GM23248 (cell line): ENCODE measurements around the gene ABCC10. TPM values are rescaled to one million over a fixed set of nuclear protein-coding genes. Genes with fewer than 3 reads are reported as not detected.
A peak's percentile ranks its signal among the peaks of the same experiment; 100 is the strongest.

ENCODE experiments used
- DNase-seq: peaks from one replicate; pipeline ENCODE4 v3.0.0-alpha.2; 2015
- H2AFZ ChIP-seq: fragments of 200-600 bp; sonication (generic); 2 replicates; pipeline ENCODE4 v1.6.1; 2016; ENCODE audit warnings: antibody characterized with exemption
- H3F3A ChIP-seq: fragments of 200-600 bp; sonication (generic); 2 replicates; pipeline ENCODE4 v1.6.1; 2016; ENCODE audit warnings: mild to moderate bottlenecking, antibody characterized with exemption, mixed run types; ENCODE audit not compliant: insufficient read depth
- H3K27ac ChIP-seq: fragments of 200-600 bp; sonication (generic); 2 replicates; pipeline ENCODE4 v1.5.1; 2016; ENCODE audit warnings: mild to moderate bottlenecking
- H3K27me3 ChIP-seq: fragments of 200-600 bp; sonication (generic); replicated peaks from 2 replicates; pipeline ENCODE4 v1.6.1; 2016; ENCODE audit warnings: mild to moderate bottlenecking; ENCODE audit not compliant: insufficient read depth
- H3K36me3 ChIP-seq: fragments of 200-600 bp; sonication (generic); 2 replicates; pipeline ENCODE4 v1.6.1; 2016; ENCODE audit warnings: low read depth, mild to moderate bottlenecking
- H3K4me1 ChIP-seq: fragments of 200-600 bp; sonication (generic); 2 replicates; pipeline ENCODE4 v1.6.1; 2016; ENCODE audit warnings: mild to moderate bottlenecking; ENCODE audit not compliant: insufficient read depth
- H3K4me2 ChIP-seq: fragments of 200-600 bp; sonication (generic); one replicate; pipeline ENCODE4 v1.6.1; 2016; ENCODE audit warnings: mild to moderate bottlenecking; ENCODE audit not compliant: unreplicated experiment
- H3K4me3 ChIP-seq: fragments of 200-600 bp; sonication (generic); 2 replicates; pipeline ENCODE4 v1.5.1; 2016; ENCODE audit warnings: mild to moderate bottlenecking
- H3K79me2 ChIP-seq: fragments of 200-600 bp; sonication (generic); 2 replicates; pipeline ENCODE4 v1.6.1; 2016; ENCODE audit warnings: mild to moderate bottlenecking; ENCODE audit not compliant: insufficient read depth
- H3K9ac ChIP-seq: fragments of 200-600 bp; sonication (generic); 2 replicates; pipeline ENCODE4 v1.6.1; 2016; ENCODE audit warnings: mild to moderate bottlenecking
- H3K9me2 ChIP-seq: fragments of 200-600 bp; sonication (generic); 2 replicates; pipeline ENCODE4 v1.6.1; 2016; ENCODE audit warnings: mixed run types, mild to moderate bottlenecking, moderate library complexity; ENCODE audit not compliant: insufficient read depth
- H3K9me3 ChIP-seq: fragments of 200-600 bp; sonication (generic); one replicate; pipeline ENCODE4 v1.6.1; 2017; ENCODE audit warnings: low read depth
- H4K20me1 ChIP-seq: fragments of 200-600 bp; sonication (generic); 2 replicates; pipeline ENCODE4 v1.6.0; 2016; ENCODE audit not compliant: insufficient read depth
- EZH2 ChIP-seq: fragments of 200-600 bp; sonication (generic); IDR thresholded peaks from 2 replicates; pipeline ENCODE4 v1.6.1; 2018; ENCODE audit warnings: antibody characterized with exemption, mild to moderate bottlenecking; ENCODE audit not compliant: insufficient read depth, poor library complexity, severe bottlenecking
- EZH2phosphoT487 ChIP-seq: fragments of 200-600 bp; sonication (generic); IDR thresholded peaks from 2 replicates; pipeline ENCODE4 v1.6.1; 2018; ENCODE audit warnings: antibody characterized with exemption, moderate library complexity, mild to moderate bottlenecking, low read depth; ENCODE audit not compliant: insufficient read depth
- WGBS, 2 experiments: methylation state at CpG; one replicate each; pipeline ENCODE4 v1.1.6; 2015 to 2017; ENCODE audit warnings: low lambda C conversion rate in 2 of 2, low coverage in 1 of 2; ENCODE audit errors: missing lambda C conversion rate in 2 of 2; 5-methylcytosine and 5-hydroxymethylcytosine counted together
- in situ Hi-C: fragments of 300-500 bp; cut with MboI; formaldehyde crosslinking; loops from 2 replicates; pipeline ENCODE4 v1.15.0; 2020
- polyA plus RNA-seq: library from polyadenylated mRNA; unstranded; fragments of >200 nt; fragmentation: Nextera tagmentation; extraction: Ambion mirVana; gene quantifications from 2 replicates; pipeline ENCODE4 v1.2.1, GENCODE V29; 2016
- total RNA-seq: library from RNA; depleted of rRNA; stranded (reverse); fragments of >200 nt; shearing (Covaris generic); gene quantifications from 2 replicates; pipeline ENCODE4 v1.2.3, GENCODE V29; 2014

ABCC10 gene
- total and polyA plus RNA-seq, 2 experiments from 2014 or later = 20.0 to 21.3 TPM

GRCh38 chr6:43426928-43427405 lies 374 bp upstream of the ABCC10 start:
- peaks cover 41% of the 10 kb centered on the region for H3K79me2 ChIP-seq
- no peaks in the 10 kb centered on the region for H3K9me2 ChIP-seq
- H3F3A ChIP-seq = no peaks in the 10 kb centered on the region; the same call in 1 of the 2 replicates
- TF ChIP-seq EZH2phosphoT487 = no peak
- no peak for TF ChIP-seq EZH2
- H3K4me1 ChIP-seq = peaks cover 6% of the 10 kb centered on the region; the same call in 1 of the 2 replicates
- peak overlapping the region; percentile 98 for H2AFZ ChIP-seq
- no peaks in the 10 kb centered on the region for H4K20me1 ChIP-seq
- H3K9me3 ChIP-seq = no peaks in the 10 kb centered on the region
- peak overlapping the region; percentile 86 for H3K9ac ChIP-seq
- H3K4me3 ChIP-seq = peak overlapping the region; percentile 93
- 24 to 27% methylated on average over 22 to 23 of the region's 23 CpGs for WGBS, 2 experiments
- H3K27ac ChIP-seq = peak overlapping the region; percentile 72
- DNase-seq = no peak
- in situ Hi-C loops = no loop called here
- H3K36me3 ChIP-seq = no peaks in the 10 kb centered on the region
- H3K4me2 ChIP-seq = peak overlapping the region; percentile 95
- no peaks in the 10 kb centered on the region for H3K27me3 ChIP-seq

- H3K27ac ChIP-seq = peak overlapping the region; percentile 72
- H3K9me2 ChIP-seq = no peaks in the 10 kb centered on the region
- H3K79me2 ChIP-seq = peaks cover 45% of the 10 kb centered on the region
- in situ Hi-C loops = no loop called here
- H3K4me3 ChIP-seq = peak overlapping the region; percentile 93
- no peaks in the 10 kb centered on the region for H3K9me3 ChIP-seq
- no peaks in the 10 kb centered on the region for H3K36me3 ChIP-seq
- H2AFZ ChIP-seq = peak overlapping the region; percentile 98
- no peaks in the 10 kb centered on the region for H3K27me3 ChIP-seq
- WGBS, 2 experiments = 9 to 10% methylated on average over 12 of the region's 12 CpGs
- H3F3A ChIP-seq = no peaks in the 10 kb centered on the region; the same call in 1 of the 2 replicates
- H3K4me2 ChIP-seq = peak overlapping the region; percentile 95
- peaks cover 6% of the 10 kb centered on the region; the same call in 1 of the 2 replicates for H3K4me1 ChIP-seq
- H3K9ac ChIP-seq = peak overlapping the region; percentile 86
- TF ChIP-seq EZH2phosphoT487 (no peak), EZH2 (no peak)
- DNase-seq = no peak
- no peaks in the 10 kb centered on the region for H4K20me1 ChIP-seq
These were observed 800 bp downstream of the ABCC10 start for GRCh38 chr6:43428112-43428570.

- H3K27ac ChIP-seq = no peak overlapping the region
- no peaks in the 10 kb centered on the region for H4K20me1 ChIP-seq
- TF ChIP-seq EZH2 (no peak), EZH2phosphoT487 (no peak)
- H3F3A ChIP-seq = no peaks in the 10 kb centered on the region; the same call in 1 of the 2 replicates
- peaks cover 6% of the 10 kb centered on the region; the same call in 1 of the 2 replicates for H3K4me1 ChIP-seq
- H3K9me3 ChIP-seq = no peaks in the 10 kb centered on the region
- H3K9ac ChIP-seq = peak overlapping the region; percentile 86
- no peaks in the 10 kb centered on the region for H3K27me3 ChIP-seq
- H3K4me3 ChIP-seq = peak overlapping the region; percentile 93
- DNase-seq = peak; percentile 13
- H3K4me2 ChIP-seq = peak overlapping the region; percentile 95
- no peaks in the 10 kb centered on the region for H3K9me2 ChIP-seq
- H3K79me2 ChIP-seq = peaks cover 45% of the 10 kb centered on the region
- H2AFZ ChIP-seq = peak overlapping the region; percentile 98; the same call in 1 of the 2 replicates
- no peaks in the 10 kb centered on the region for H3K36me3 ChIP-seq
- in situ Hi-C loops = no loop called here
- 71 to 72% methylated on average over 3 of the region's 3 CpGs for WGBS, 2 experiments
These were observed 1.5 kb downstream of the ABCC10 start for GRCh38 chr6:43428874-43429273.

- no peak for DNase-seq
- H3K4me2 ChIP-seq = no peak overlapping the region
These were observed 4.9 kb downstream of the ABCC10 start for GRCh38 chr6:43432009-43432945.

More at GRCh38 chr6:43432009-43432945, 4.9 kb downstream of the ABCC10 start:
- Histone ChIP-seq H3F3A (peaks cover 16% of the 10 kb centered on the region), H3K4me1 (peaks cover 19% of the 10 kb centered on the region), H3K4me3 (no peak overlapping the region), H3K9ac (no peak overlapping the region), H2AFZ (no peak overlapping the region), H3K27ac (no peak overlapping the region), H3K27me3 (no peaks in the 10 kb centered on the region), H3K36me3 (no peaks in the 10 kb centered on the region), H3K9me2 (no peaks in the 10 kb centered on the region), H3K79me2 (peaks cover 45% of the 10 kb centered on the region), H3K9me3 (no peaks in the 10 kb centered on the region), H4K20me1 (no peaks in the 10 kb centered on the region)
- WGBS, 2 experiments = 89 to 92% methylated on average over 18 to 19 of the region's 19 CpGs
- in situ Hi-C loops = no loop called here
- TF ChIP-seq EZH2phosphoT487 (no peak), EZH2 (no peak)
